GM23338 (cell line): Measurements from ENCODE around the gene FASN.

Source experiments
- CREB1 ChIP-seq: fragments of 250-450 bp; sonication (Bioruptor Pico); IDR thresholded peaks from 2 replicates; pipeline ENCODE4 v1.5.0; 2020; ENCODE audit warnings: low read depth, mild to moderate bottlenecking, moderate library complexity
- EZH2 ChIP-seq: fragments of 200-600 bp; sonication (generic); IDR thresholded peaks from one replicate; pipeline ENCODE4 v1.8.0; 2017; ENCODE audit warnings: antibody characterized with exemption, mild to moderate bottlenecking, low read depth; ENCODE audit not compliant: unreplicated experiment
- EZH2phosphoT487 ChIP-seq: fragments of 200-600 bp; sonication (generic); IDR thresholded peaks from one replicate; pipeline ENCODE4 v1.8.1; 2018; ENCODE audit warnings: antibody characterized with exemption; ENCODE audit not compliant: unreplicated experiment
- NANOG ChIP-seq: IDR thresholded peaks from 2 replicates; pipeline ENCODE4 v1.6.1; 2016; ENCODE audit warnings: antibody characterized with exemption, borderline replicate concordance
- POLR2AphosphoS5 ChIP-seq: IDR thresholded peaks from 2 replicates; pipeline ENCODE4 v1.6.1; 2016; ENCODE audit warnings: antibody characterized with exemption, low read depth
- TF ChIP-seq, protein P1 (sequence below), 2 experiments: fragments of 200-600 bp in 1 of 2; sonication (generic) in 1 of 2; conservative IDR thresholded peaks; 2 replicates each; pipeline versions ENCODE4 v1.5.1 to v1.6.1; 2016 to 2017; ENCODE audit warnings: antibody characterized with exemption in 2 of 2, low read depth in 2 of 2, mild to moderate bottlenecking in 2 of 2, moderate library complexity in 1 of 2
- TF ChIP-seq, protein P2 (sequence below): IDR thresholded peaks from one replicate; pipeline ENCODE4 v1.6.1; 2018; ENCODE audit warnings: antibody characterized with exemption; ENCODE audit not compliant: unreplicated experiment
- TF ChIP-seq, protein P3 (sequence below): IDR thresholded peaks from 2 replicates; pipeline ENCODE4 v1.6.1; 2016; ENCODE audit warnings: antibody characterized with exemption

DNA sequence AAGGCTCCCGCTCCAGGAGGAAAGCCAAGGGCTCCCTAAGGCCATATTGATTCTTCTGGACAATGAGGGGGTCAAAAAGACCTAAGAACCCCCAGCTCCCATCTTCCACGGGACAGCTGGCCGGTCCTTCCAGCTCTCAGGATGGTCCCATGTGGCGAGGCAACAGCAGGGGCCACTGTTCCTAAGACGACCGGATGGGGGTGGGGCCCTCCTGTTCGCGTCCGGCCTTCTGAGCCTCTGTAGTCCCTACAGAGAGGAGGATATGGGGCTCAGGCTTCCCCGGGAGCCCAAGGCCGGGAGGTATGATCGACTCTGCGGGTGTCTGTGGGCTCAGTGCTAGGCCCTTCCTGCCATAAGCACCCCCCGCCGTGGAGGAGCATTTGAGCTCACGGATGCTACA lies 54.5 kb downstream of the FASN start:
- TF ChIP-seq, protein P1, sequence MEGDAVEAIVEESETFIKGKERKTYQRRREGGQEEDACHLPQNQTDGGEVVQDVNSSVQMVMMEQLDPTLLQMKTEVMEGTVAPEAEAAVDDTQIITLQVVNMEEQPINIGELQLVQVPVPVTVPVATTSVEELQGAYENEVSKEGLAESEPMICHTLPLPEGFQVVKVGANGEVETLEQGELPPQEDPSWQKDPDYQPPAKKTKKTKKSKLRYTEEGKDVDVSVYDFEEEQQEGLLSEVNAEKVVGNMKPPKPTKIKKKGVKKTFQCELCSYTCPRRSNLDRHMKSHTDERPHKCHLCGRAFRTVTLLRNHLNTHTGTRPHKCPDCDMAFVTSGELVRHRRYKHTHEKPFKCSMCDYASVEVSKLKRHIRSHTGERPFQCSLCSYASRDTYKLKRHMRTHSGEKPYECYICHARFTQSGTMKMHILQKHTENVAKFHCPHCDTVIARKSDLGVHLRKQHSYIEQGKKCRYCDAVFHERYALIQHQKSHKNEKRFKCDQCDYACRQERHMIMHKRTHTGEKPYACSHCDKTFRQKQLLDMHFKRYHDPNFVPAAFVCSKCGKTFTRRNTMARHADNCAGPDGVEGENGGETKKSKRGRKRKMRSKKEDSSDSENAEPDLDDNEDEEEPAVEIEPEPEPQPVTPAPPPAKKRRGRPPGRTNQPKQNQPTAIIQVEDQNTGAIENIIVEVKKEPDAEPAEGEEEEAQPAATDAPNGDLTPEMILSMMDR (conservative IDR thresholded peaks at IDR 0.05; ENCODE audit: low read depth in 2 of 2), result no peak
- no peak for TF ChIP-seq POLR2AphosphoS5
- TF ChIP-seq NANOG, result no peak
- no peak for TF ChIP-seq EZH2phosphoT487
- TF ChIP-seq EZH2, result no peak
- TF ChIP-seq, protein P2, sequence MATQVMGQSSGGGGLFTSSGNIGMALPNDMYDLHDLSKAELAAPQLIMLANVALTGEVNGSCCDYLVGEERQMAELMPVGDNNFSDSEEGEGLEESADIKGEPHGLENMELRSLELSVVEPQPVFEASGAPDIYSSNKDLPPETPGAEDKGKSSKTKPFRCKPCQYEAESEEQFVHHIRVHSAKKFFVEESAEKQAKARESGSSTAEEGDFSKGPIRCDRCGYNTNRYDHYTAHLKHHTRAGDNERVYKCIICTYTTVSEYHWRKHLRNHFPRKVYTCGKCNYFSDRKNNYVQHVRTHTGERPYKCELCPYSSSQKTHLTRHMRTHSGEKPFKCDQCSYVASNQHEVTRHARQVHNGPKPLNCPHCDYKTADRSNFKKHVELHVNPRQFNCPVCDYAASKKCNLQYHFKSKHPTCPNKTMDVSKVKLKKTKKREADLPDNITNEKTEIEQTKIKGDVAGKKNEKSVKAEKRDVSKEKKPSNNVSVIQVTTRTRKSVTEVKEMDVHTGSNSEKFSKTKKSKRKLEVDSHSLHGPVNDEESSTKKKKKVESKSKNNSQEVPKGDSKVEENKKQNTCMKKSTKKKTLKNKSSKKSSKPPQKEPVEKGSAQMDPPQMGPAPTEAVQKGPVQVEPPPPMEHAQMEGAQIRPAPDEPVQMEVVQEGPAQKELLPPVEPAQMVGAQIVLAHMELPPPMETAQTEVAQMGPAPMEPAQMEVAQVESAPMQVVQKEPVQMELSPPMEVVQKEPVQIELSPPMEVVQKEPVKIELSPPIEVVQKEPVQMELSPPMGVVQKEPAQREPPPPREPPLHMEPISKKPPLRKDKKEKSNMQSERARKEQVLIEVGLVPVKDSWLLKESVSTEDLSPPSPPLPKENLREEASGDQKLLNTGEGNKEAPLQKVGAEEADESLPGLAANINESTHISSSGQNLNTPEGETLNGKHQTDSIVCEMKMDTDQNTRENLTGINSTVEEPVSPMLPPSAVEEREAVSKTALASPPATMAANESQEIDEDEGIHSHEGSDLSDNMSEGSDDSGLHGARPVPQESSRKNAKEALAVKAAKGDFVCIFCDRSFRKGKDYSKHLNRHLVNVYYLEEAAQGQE, result no peak
- TF ChIP-seq, protein P3, sequence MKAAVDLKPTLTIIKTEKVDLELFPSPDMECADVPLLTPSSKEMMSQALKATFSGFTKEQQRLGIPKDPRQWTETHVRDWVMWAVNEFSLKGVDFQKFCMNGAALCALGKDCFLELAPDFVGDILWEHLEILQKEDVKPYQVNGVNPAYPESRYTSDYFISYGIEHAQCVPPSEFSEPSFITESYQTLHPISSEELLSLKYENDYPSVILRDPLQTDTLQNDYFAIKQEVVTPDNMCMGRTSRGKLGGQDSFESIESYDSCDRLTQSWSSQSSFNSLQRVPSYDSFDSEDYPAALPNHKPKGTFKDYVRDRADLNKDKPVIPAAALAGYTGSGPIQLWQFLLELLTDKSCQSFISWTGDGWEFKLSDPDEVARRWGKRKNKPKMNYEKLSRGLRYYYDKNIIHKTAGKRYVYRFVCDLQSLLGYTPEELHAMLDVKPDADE, result no peak
- no peak for TF ChIP-seq CREB1 (CRISPR knock-in tag)
